HG03066 (cell line): ENCODE measurements around the gene SMIM28.

ENCODE experiments used
- ATAC-seq: cut with Tn5 transposase; IDR thresholded peaks from one replicate; pipeline ENCODE4 v1.9.1; 2021; ENCODE audit warnings: low read depth; ENCODE audit not compliant: unreplicated experiment

SMIM28 gene

GRCh38 chr6:138427701-138428100 is 50.0 kb downstream of the SMIM28 start:
- ATAC-seq, result no peak

- ATAC-seq, result no peak
Observed at GRCh38 chr6:138428944-138429598, 51.4 kb downstream of the SMIM28 start.

GRCh38 chr6:138429761-138430160 is 52.1 kb downstream of the SMIM28 start:
- no peak for ATAC-seq

GRCh38 chr6:138430361-138431145 is 52.8 kb downstream of the SMIM28 start:
- ATAC-seq, result no peak

DNA sequence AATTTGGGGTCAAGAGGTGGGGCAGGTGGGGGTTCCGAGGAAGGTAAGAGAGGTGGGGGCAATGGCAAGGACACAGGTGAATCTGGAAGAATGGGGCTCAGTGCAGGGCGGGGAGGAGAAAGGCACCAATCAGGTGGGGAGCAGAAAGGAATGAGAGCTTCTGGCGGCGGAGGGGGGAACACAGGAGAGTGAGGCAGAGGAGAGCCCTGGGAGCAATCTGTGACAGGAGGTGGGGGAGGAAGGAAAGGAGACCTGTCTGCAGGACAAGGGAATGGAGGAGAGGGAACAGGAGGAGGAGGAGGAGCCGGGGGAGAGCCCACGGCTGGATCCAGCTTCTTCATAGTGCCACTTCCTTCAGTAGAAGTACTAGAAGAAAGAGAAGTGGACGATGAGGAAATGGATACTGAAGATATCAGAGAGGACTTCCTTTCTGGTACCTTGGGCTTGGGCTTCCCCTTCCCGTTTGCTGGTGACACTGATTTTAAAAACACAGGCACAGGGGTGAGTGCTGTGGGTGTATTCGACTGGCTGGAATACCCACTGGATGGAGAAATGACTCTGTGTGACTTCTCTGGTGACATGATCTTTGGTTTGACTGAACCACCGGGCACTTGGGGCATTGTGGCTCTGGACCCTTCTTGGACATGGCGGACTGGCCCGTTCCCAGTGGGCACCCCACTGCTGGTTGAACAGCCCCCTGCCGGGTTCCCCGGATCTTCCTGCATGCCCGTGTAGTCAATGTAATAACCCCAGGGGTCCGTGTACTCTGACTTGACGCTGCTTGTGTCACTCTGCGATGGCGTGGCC is 53.8 kb downstream of the SMIM28 start:
- no peak for ATAC-seq

DNA sequence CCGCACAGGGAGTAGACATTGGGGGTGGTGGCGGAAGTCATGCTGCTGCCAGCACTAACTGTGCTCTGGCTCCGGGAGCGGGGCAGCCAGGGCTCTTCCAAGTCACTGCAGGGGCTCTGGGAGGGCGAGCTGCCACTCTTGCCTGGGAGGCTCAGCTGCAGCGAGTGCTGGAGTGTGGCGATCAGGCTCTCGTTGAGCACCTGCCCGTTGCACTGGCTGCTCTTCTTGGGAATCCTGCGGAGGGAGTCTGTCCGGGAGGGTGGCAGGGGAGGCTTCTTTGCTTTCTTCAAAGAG is 54.3 kb downstream of the SMIM28 start:
- ATAC-seq, result no peak
